ENCODE data around the gene XPO4.

Gene XPO4

DNA sequence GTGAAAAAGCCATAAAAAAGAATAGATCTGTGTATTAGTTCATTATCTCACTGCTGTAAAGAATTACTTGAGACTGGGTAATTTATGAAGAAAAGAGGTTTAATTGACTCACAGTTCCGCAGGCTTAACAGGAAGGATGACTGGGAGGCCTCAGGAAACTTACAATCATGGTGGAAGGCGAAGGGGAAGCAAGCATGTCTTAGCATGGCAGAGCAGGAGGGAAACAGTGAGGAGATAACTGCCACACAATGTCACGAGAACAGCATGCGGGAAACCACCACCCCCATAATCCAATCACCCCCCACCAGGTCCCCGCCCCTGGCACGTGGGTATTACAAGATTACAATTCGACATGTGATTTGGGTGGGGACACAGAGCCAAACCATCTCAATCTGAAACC lies 89.7 kb downstream of the XPO4 start:
- TF ChIP-seq YY1 (IDR thresholded peaks at IDR 0.05; ENCODE audit: insufficient read depth, insufficient read length), result no peak
- TF ChIP-seq ZNF274 (IDR thresholded peaks at IDR 0.05; ENCODE audit: low read depth, low read length), result no peak
- TF ChIP-seq SUZ12 (IDR thresholded peaks at IDR 0.05; ENCODE audit: extremely low read depth, insufficient read depth, insufficient read length), result no peak
- DNase-seq (ENCODE audit: low read depth, low spot score), result no peak
- H3K4me1 ChIP-seq (ENCODE audit: insufficient read depth, insufficient read length), result no peaks in the 10 kb centered on the region
- H3K9me3 ChIP-seq (ENCODE audit: insufficient read depth, low read length), result no peaks in the 10 kb centered on the region
- no peaks in the 10 kb centered on the region for H3K27me3 ChIP-seq (ENCODE audit: insufficient read depth, insufficient read length)
- no peak overlapping the region for H3K9ac ChIP-seq (ENCODE audit: insufficient read length, low read depth)
- H3K4me3 ChIP-seq (ENCODE audit: insufficient read length, low read depth), result no peak overlapping the region
- peaks cover 25% of the 10 kb centered on the region for H3K36me3 ChIP-seq (ENCODE audit: insufficient read depth, insufficient read length, low read length)

DNA sequence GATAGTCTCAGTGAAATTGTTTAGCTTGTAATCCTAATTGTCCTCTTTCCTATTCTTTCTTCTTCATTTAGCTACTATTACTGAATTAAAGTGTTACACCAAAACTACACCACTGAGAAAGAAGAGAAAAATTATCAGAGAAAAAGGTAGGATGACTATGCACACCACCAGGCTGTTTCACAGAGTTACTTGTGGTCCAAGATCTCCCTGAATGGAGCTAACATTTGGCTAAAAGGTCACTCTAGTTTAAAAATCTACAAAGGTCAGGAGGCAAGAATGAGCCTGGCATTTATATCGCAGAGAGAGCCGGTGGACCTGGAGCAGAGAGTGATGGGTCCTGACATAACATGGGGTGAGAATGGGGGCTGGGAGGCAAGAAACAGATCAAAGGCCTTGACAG lies 91.7 kb downstream of the XPO4 start:
- no peak overlapping the region for H3K4me3 ChIP-seq (ENCODE audit: insufficient read length, low read depth)
- H3K27me3 ChIP-seq (ENCODE audit: insufficient read depth, insufficient read length), result no peaks in the 10 kb centered on the region
- no peaks in the 10 kb centered on the region for H3K9me3 ChIP-seq (ENCODE audit: insufficient read depth, low read length)
- TF ChIP-seq ZNF274 (IDR thresholded peaks at IDR 0.05; ENCODE audit: low read depth, low read length) (no peak), YY1 (IDR thresholded peaks at IDR 0.05; ENCODE audit: insufficient read depth, insufficient read length) (no peak), SUZ12 (IDR thresholded peaks at IDR 0.05; ENCODE audit: extremely low read depth, insufficient read depth, insufficient read length) (no peak)
- no peak for DNase-seq (ENCODE audit: low read depth, low spot score)
- H3K9ac ChIP-seq (ENCODE audit: insufficient read length, low read depth), result no peak overlapping the region
- H3K36me3 ChIP-seq (ENCODE audit: insufficient read depth, insufficient read length, low read length), result peaks cover 38% of the 10 kb centered on the region
- no peaks in the 10 kb centered on the region for H3K4me1 ChIP-seq (ENCODE audit: insufficient read depth, insufficient read length)

DNA sequence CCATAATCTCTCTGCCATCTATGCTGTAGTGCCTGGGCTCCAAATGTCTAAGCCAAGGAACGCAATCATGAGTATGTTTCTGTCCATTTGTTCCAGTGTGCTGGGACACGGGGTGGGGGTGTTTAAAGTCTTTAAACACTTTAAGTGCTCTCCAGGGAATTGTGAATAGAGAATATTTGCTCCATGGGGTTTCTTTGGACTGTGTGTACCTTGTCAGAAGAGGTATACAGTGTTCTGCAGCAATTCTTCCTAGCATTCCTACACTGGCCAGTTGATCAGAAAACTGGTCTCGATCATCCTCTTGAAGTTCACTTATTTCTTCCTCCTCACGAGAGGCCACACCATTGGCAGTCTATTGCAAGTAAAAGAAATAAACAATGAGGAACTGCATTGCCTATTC lies 93.7 kb downstream of the XPO4 start:
- H3K9ac ChIP-seq (ENCODE audit: insufficient read length, low read depth), result no peak overlapping the region
- peaks cover 34% of the 10 kb centered on the region for H3K36me3 ChIP-seq (ENCODE audit: insufficient read depth, insufficient read length, low read length)

DNA sequence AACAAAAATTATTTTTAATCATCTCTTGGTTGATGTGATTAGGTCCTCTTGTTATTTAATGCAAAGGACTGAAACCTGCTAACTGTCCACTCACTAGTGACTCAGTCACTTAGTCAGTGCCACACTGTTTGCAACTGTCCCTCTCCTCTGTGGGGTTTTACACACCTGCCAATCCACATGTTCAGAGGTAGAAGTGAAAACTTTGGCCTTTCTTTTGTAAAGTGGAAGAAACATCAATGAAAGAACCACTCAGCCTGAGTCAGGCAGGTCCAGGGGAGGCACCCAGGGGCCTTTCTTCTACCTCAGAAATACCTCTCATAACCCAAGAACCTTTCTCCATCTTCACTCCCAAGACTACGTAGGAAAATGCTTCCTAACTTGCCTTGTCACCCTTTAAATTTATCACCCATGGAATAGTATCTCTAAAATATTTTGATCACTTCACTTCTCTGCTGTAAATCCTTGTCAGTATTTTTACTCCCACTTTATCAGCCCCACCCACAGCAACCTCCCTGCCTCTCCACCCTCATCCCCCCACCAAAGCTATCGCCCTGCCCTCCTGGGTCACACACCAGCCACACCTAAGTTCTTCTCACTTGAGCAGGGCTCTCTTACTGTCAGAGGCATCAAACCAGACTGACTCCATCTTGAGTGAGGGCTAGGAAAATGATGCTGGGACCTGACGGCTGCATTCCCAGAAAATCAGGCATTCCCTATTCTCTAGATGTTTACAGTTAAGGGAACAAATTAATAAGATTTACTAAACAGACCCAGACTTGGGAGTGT lies 99.2 kb downstream of the XPO4 start:
- Histone ChIP-seq H3K9ac (ENCODE audit: insufficient read length, low read depth) (no peak overlapping the region), H3K4me3 (ENCODE audit: insufficient read length, low read depth) (no peak overlapping the region), H3K27me3 (ENCODE audit: insufficient read depth, insufficient read length) (no peaks in the 10 kb centered on the region), H3K4me1 (ENCODE audit: insufficient read depth, insufficient read length) (no peaks in the 10 kb centered on the region), H3K9me3 (ENCODE audit: insufficient read depth, low read length) (no peaks in the 10 kb centered on the region), H3K36me3 (ENCODE audit: insufficient read depth, insufficient read length, low read length) (peaks cover 44% of the 10 kb centered on the region)
- TF ChIP-seq SUZ12 (IDR thresholded peaks at IDR 0.05; ENCODE audit: extremely low read depth, insufficient read depth, insufficient read length) (no peak), YY1 (IDR thresholded peaks at IDR 0.05; ENCODE audit: insufficient read depth, insufficient read length) (no peak), ZNF274 (IDR thresholded peaks at IDR 0.05; ENCODE audit: low read depth, low read length) (no peak)
- no peak for DNase-seq (ENCODE audit: low read depth, low spot score)

More for the DNA sequence above, 93.7 kb downstream of the XPO4 start:
- H3K4me1 ChIP-seq (ENCODE audit: insufficient read depth, insufficient read length), result no peaks in the 10 kb centered on the region
- no peak for DNase-seq (ENCODE audit: low read depth, low spot score)
- H3K27me3 ChIP-seq (ENCODE audit: insufficient read depth, insufficient read length), result no peaks in the 10 kb centered on the region
- no peak overlapping the region for H3K4me3 ChIP-seq (ENCODE audit: insufficient read length, low read depth)
- TF ChIP-seq SUZ12 (IDR thresholded peaks at IDR 0.05; ENCODE audit: extremely low read depth, insufficient read depth, insufficient read length), result no peak
- no peak for TF ChIP-seq ZNF274 (IDR thresholded peaks at IDR 0.05; ENCODE audit: low read depth, low read length)
- TF ChIP-seq YY1 (IDR thresholded peaks at IDR 0.05; ENCODE audit: insufficient read depth, insufficient read length), result no peak
- H3K9me3 ChIP-seq (ENCODE audit: insufficient read depth, low read length), result no peaks in the 10 kb centered on the region

DNA sequence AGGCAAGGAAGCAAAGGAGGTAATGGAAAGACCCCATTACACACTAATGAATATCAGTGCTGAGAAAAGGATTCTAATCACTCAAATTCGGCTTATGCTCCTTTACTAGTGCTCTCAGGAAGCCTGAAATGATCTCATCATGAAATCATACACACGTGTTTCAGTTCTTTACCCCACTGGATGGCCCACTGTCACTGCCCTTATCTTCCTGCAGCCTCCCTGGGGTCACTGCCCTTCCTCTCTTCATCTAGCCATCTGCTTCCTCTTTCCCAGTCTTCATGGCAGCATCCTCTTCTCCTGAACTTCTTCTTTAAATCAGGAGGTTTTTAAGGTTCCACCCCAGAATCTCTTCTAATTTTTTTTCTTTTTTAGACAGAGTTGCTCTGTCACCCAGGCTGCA lies 100.8 kb downstream of the XPO4 start:
- Histone ChIP-seq H3K9me3 (ENCODE audit: insufficient read depth, low read length) (no peaks in the 10 kb centered on the region), H3K27me3 (ENCODE audit: insufficient read depth, insufficient read length) (no peaks in the 10 kb centered on the region), H3K4me3 (ENCODE audit: insufficient read length, low read depth) (no peak overlapping the region), H3K9ac (ENCODE audit: insufficient read length, low read depth) (no peak overlapping the region), H3K4me1 (ENCODE audit: insufficient read depth, insufficient read length) (no peaks in the 10 kb centered on the region), H3K36me3 (ENCODE audit: insufficient read depth, insufficient read length, low read length) (peaks cover 35% of the 10 kb centered on the region)
- DNase-seq (ENCODE audit: low read depth, low spot score), result no peak
- TF ChIP-seq ZNF274 (IDR thresholded peaks at IDR 0.05; ENCODE audit: low read depth, low read length), result no peak
- no peak for TF ChIP-seq SUZ12 (IDR thresholded peaks at IDR 0.05; ENCODE audit: extremely low read depth, insufficient read depth, insufficient read length)
- TF ChIP-seq YY1 (IDR thresholded peaks at IDR 0.05; ENCODE audit: insufficient read depth, insufficient read length), result no peak

DNA sequence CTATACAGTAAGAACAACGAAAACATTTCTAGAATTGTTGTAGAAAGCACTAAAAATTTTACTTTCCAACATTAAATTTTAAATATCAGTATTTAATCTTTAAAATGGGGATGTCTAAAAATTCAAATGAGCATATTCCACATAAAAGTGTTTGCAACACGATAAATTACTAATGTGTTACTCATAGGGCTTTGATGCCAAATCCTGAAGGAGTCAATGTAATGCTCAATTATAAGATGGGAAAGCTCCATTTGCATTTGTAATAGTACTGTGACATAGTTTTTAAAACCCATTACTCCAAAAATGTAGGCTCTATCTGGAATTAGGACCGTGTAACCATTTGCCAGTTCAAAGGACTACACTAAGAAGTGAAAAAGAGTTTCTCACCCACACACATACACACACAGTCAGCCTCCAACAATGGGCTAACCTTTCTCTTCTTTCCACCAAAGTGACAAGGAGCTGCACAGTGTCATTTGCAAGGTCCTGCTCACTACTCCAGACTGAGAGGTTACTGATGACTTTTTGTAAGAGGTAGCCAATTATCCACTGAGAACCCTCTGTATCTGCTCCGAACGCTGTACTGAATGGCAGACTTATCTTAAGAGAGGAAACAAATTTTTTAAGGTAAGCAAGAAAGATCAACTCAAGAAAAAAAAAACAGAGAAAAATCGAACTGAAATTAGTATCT lies 102.7 kb downstream of the XPO4 start:
- DNase-seq (ENCODE audit: low read depth, low spot score), result no peak
- TF ChIP-seq SUZ12 (IDR thresholded peaks at IDR 0.05; ENCODE audit: extremely low read depth, insufficient read depth, insufficient read length) (no peak), YY1 (IDR thresholded peaks at IDR 0.05; ENCODE audit: insufficient read depth, insufficient read length) (no peak), ZNF274 (IDR thresholded peaks at IDR 0.05; ENCODE audit: low read depth, low read length) (no peak)
- no peaks in the 10 kb centered on the region for H3K27me3 ChIP-seq (ENCODE audit: insufficient read depth, insufficient read length)
- H3K9me3 ChIP-seq (ENCODE audit: insufficient read depth, low read length), result no peaks in the 10 kb centered on the region
- no peaks in the 10 kb centered on the region for H3K4me1 ChIP-seq (ENCODE audit: insufficient read depth, insufficient read length)
- peaks cover 48% of the 10 kb centered on the region for H3K36me3 ChIP-seq (ENCODE audit: insufficient read depth, insufficient read length, low read length)
- no peak overlapping the region for H3K9ac ChIP-seq (ENCODE audit: insufficient read length, low read depth)
- no peak overlapping the region for H3K4me3 ChIP-seq (ENCODE audit: insufficient read length, low read depth)

DNA sequence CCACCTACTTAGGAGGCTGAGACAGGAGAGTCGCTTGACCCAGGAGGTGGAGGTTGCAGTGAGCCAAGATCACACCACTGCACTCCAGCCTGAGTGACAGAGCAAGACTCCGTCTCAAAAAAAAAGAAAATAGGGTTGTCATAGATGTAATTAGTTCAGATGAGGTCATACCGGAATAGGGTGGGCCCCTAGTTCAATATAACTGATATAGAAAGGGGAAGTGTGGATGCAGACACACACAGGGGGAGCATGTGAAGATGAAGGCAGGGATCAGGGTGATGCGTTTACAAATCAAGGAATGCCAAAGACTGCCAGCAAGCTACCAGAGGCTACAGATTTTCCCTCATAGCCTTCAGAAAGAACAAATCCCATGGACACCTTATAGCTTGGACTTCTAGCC lies 104.5 kb downstream of the XPO4 start:
- no peaks in the 10 kb centered on the region for H3K27me3 ChIP-seq (ENCODE audit: insufficient read depth, insufficient read length)
- H3K9me3 ChIP-seq (ENCODE audit: insufficient read depth, low read length), result no peaks in the 10 kb centered on the region
- peaks cover 54% of the 10 kb centered on the region for H3K36me3 ChIP-seq (ENCODE audit: insufficient read depth, insufficient read length, low read length)
- no peak overlapping the region for H3K9ac ChIP-seq (ENCODE audit: insufficient read length, low read depth)
- DNase-seq (ENCODE audit: low read depth, low spot score), result no peak
- H3K4me1 ChIP-seq (ENCODE audit: insufficient read depth, insufficient read length), result no peaks in the 10 kb centered on the region
- TF ChIP-seq YY1 (IDR thresholded peaks at IDR 0.05; ENCODE audit: insufficient read depth, insufficient read length) (no peak), SUZ12 (IDR thresholded peaks at IDR 0.05; ENCODE audit: extremely low read depth, insufficient read depth, insufficient read length) (no peak), ZNF274 (IDR thresholded peaks at IDR 0.05; ENCODE audit: low read depth, low read length) (no peak)
- H3K4me3 ChIP-seq (ENCODE audit: insufficient read length, low read depth), result no peak overlapping the region
